ENCODE results near the gene WDR43. TPM values are rescaled to one million over a fixed set of nuclear protein-coding genes. Genes with fewer than 3 reads are reported as not detected.

Gene WDR43
- total RNA-seq, 4 donors from 2014 or later: 25.3 to 43.7 (median 30.4) TPM

- Histone ChIP-seq H3K4me1 (no peaks in the 10 kb centered on the region), H3K36me3 (no peaks in the 10 kb centered on the region), H3K27me3 (no peaks in the 10 kb centered on the region), H3K9me3 (no peaks in the 10 kb centered on the region), H3K27ac (no peak overlapping the region), H3K4me3 (replicated peaks in 1 of 3) (no peak overlapping the region)
- intact Hi-C loops (cut with DNase I): no loop called here
- no peak for TF ChIP-seq CTCF (IDR thresholded peaks at IDR 0.05)
- TF ChIP-seq POLR2A (IDR thresholded peaks at IDR 0.05): no peak
- DNase-seq: no peak
- 90 to 91% methylated on average over 6 of the region's 6 CpGs for WGBS, 2 donors
Measured at GRCh38 chr2:28970464-28971160, 76.1 kb downstream of the WDR43 start.

GRCh38 chr2:28972778-28973335 is 78.4 kb downstream of the WDR43 start:
- intact Hi-C loops (cut with DNase I): no loop called here
- Histone ChIP-seq H3K27ac (no peak overlapping the region), H3K27me3 (no peaks in the 10 kb centered on the region), H3K36me3 (no peaks in the 10 kb centered on the region), H3K4me1 (no peaks in the 10 kb centered on the region), H3K9me3 (no peaks in the 10 kb centered on the region), H3K4me3 (replicated peaks in 1 of 3) (no peak overlapping the region)
- no peak for DNase-seq
- WGBS, 2 donors: 75 to 83% methylated on average over 6 of the region's 6 CpGs
- TF ChIP-seq POLR2A (IDR thresholded peaks at IDR 0.05) (no peak), CTCF (IDR thresholded peaks at IDR 0.05) (no peak)

- Histone ChIP-seq H3K36me3 (no peaks in the 10 kb centered on the region), H3K27me3 (no peaks in the 10 kb centered on the region), H3K27ac (no peak overlapping the region), H3K9me3 (no peaks in the 10 kb centered on the region), H3K4me3 (replicated peaks in 1 of 3) (no peak overlapping the region), H3K4me1 (peaks cover 0 to 6% of the 10 kb centered on the region in 2 donors)
- intact Hi-C loops (cut with DNase I): no loop called here
- DNase-seq: no peak
- TF ChIP-seq CTCF (IDR thresholded peaks at IDR 0.05) (no peak), POLR2A (IDR thresholded peaks at IDR 0.05) (no peak)
- 96 to 98% methylated on average over 4 of the region's 4 CpGs for WGBS, 2 donors
Measured at GRCh38 chr2:28974252-28974651, 79.8 kb downstream of the WDR43 start.

- H3K4me1 ChIP-seq: peaks cover 0 to 15% of the 10 kb centered on the region in 2 donors
- no peak overlapping the region for H3K4me3 ChIP-seq (replicated peaks in 1 of 3)
- intact Hi-C loops (cut with DNase I): no loop called here
- no peaks in the 10 kb centered on the region for H3K27me3 ChIP-seq
- no peak overlapping the region for H3K27ac ChIP-seq
- TF ChIP-seq POLR2A (IDR thresholded peaks at IDR 0.05): no peak
- TF ChIP-seq CTCF (IDR thresholded peaks at IDR 0.05): no peak
- 100% methylated on average over 1 of the region's 1 CpG for WGBS, 2 donors
- H3K36me3 ChIP-seq: no peaks in the 10 kb centered on the region
- no peak for DNase-seq
- no peaks in the 10 kb centered on the region for H3K9me3 ChIP-seq
Measured at GRCh38 chr2:28975671-28976070, 81.2 kb downstream of the WDR43 start.

- Histone ChIP-seq H3K4me1 (peaks cover 0 to 24% of the 10 kb centered on the region in 2 donors), H3K27ac (no peak overlapping the region), H3K36me3 (no peaks in the 10 kb centered on the region), H3K4me3 (replicated peaks in 1 of 3) (no peak overlapping the region), H3K27me3 (no peaks in the 10 kb centered on the region), H3K9me3 (no peaks in the 10 kb centered on the region)
- 82 to 92% methylated on average over 2 to 3 of the region's 3 CpGs for WGBS, 2 donors
- intact Hi-C loops (cut with DNase I): no loop called here
- DNase-seq: no peak
- TF ChIP-seq POLR2A (IDR thresholded peaks at IDR 0.05): no peak
Measured at GRCh38 chr2:28976584-28976983, 82.1 kb downstream of the WDR43 start.

Measured in thyroid gland (tissue), 4 donors.